Left kidney (tissue), 2 donors: ENCODE data around the gene ANKRD55. TPM values are rescaled to one million over a fixed set of nuclear protein-coding genes. Genes with fewer than 3 reads are reported as not detected.
"Not testable (repeated sequence)": the region's sequence is repeated elsewhere in the genome, so short reads cannot be mapped to it uniquely, and the experiment has no call there.

Experiments
- DNase-seq: peaks from one replicate; pipeline ENCODE4 v3.0.0-alpha.2; 2013
- polyA plus RNA-seq: library from polyadenylated mRNA; unstranded; fragments of 120-200 nt; gene quantifications from one replicate; pipeline ENCODE4 v1.2.1, GENCODE V29; 2013; ENCODE audit not compliant: insufficient read length

The ANKRD55 gene
- polyA plus RNA-seq, 1 donor: 1.1 TPM

DNA sequence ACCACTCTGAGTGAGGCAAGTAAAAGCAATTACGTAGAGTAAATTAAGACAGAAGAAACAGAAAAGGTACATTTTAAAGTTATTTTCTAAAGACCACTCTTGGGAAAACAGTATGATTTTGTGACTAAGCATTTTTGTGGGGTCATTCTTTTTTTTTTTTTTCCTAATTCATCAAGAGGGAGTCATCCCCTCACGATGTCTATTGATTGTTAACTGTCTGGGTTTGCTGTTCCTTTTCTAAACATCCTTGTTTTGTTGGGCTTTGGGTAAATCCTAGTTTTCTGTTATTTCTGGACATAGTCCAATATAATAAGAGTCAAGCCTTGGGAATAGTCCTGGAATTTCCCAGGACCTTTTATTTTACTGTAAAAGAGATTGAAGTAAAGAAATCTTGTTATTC, 63.8 kb downstream of the ANKRD55 start:
- DNase-seq: no peak

- no peak for DNase-seq
Measured at GRCh38 chr5:56168066-56168478, 65.1 kb downstream of the ANKRD55 start.

- DNase-seq: no peak
Measured at GRCh38 chr5:56167519-56167918, 65.6 kb downstream of the ANKRD55 start.

DNA sequence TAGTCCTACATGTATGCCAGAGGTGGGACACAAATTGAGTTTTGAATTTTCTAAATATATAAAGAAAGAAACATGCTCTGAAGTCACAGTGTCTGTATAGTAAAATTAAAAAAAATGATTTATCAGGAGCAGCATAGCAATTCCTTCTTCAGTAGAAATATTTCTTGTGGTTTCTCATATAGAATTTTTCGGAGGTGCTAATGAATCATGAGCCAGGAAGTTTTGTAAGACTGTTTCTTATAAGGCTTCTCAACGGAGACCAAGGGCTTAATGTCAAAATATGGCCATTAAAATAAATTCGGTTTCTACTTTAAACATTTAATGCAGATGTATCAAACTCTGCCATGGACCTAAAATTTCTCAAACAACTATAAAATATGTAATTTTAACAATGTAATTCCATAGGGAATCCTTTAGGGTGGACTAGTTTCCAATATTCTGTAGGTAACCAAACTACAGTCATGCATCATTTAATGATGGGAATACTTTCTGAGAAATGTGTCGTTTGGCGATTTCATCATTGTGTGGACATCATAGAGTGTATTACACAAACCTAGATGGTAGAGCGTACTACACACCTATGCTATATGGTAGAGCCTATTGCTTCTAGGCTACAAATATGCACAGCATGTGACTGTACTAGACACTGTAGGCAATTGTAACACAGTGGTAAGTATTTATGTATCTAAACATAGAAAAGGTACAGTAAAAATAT, 66.3 kb downstream of the ANKRD55 start:
- DNase-seq: no peak

GRCh38 chr5:56164376-56164775, 68.8 kb downstream of the ANKRD55 start:
- peak; percentile 34 for DNase-seq

DNA sequence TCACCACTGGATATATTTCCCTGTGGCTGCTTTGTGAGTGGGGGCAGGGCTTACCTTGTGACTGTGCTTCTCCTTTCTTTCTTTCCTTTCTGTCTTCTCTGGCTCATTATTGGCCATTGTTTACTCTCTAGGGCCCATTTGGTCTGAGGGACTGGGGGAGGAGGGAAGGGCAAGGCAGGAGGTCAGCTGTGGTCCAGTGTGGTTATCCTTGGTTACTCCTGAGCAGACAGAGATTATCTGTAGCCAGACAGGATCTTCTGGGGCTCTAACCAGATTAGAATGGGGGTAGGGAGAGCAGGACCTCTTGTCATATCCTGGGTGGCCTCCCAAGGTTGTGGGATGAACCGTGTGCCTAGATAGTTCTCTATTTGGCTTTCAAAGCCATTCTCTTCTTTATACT, 71.2 kb downstream of the ANKRD55 start:
- DNase-seq: no peak

- no peak for DNase-seq
Measured at GRCh38 chr5:56161439-56161823, 71.7 kb downstream of the ANKRD55 start.

DNA sequence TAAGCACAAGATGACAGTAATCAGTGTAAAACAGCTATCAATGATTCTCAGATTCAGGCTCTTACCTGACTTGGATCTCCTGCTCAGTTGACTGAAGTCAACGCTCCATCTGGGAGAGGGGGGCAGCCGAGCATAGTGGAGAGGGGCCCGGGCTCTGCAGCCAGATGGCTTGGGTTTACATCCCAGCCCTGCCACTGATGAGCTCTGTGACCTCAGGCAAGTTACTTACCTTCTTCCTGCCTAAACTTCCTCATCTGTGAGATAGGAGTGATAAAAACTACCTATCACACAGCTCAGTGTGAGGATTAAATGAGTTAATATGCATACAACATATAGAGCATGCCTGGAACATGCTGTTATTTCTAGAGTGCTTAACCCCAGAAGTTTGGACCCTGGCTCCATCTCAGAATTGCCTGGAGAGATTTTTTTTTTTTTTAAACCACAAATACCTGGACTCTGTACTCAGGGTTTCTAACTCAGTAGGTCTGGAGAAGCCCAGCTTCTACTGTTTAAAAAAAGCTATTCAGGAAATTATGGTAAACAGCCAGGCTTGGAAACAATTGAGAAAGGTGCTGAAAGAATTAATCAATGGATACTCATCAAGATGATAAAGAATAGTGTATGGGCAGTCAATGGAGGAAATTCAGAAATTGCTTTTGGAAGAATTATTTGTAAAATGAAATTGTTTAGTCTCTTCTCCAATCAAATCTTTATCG, 72.2 kb downstream of the ANKRD55 start:
- DNase-seq: no peak

DNA sequence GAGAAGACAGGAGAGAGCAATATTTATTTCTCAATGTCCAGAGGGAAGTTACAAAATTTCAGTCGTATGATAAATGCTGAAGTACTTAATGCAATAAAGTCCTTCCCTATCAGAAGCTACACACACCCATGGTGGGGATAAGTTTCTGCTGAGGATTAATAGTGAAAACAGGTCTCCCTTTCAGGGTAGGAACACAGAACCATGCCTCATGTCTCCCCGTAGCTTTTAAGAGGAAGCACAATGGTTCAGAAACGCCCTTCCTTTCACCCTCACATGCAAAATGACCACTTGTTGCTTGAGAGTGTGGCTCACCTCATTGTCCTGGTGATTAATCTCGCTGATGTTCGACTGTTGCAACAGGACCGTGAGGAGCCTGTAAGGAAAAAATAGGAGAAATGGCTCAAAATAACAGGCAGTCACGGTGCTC, 73.6 kb downstream of the ANKRD55 start:
- no peak for DNase-seq

DNA sequence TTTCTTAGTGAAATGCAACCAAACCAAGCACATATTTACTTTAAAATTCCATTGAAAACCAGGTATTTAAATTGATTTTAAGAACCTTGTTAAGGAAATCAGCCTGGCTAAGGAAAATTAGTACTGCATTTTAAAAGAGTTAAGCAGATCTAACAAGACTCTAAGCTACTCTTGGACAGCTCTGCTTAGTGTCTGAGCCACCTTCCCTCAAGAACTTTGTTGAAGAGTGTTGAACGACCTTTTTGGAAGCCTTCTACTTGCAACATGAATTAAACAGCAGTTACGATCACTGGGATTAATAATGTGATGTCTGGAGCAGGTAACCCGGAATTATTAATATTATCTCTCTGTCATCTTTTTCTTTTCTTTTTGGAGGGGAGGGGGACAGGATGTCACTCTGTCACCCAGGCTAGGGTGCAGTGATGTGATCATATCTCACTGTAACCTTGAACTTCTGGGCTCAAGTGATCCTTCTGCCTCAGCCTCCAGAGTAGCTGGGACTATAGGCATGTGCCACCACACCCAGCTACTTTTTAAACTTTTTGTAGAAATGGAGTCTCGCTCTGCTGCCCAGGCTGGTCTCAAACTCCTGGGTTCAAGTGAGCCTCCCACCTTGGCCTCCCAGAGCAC, 74.7 kb downstream of the ANKRD55 start:
- DNase-seq: no peak

GRCh38 chr5:56157191-56157621, 75.9 kb downstream of the ANKRD55 start:
- DNase-seq: not testable (repeated sequence)

DNA sequence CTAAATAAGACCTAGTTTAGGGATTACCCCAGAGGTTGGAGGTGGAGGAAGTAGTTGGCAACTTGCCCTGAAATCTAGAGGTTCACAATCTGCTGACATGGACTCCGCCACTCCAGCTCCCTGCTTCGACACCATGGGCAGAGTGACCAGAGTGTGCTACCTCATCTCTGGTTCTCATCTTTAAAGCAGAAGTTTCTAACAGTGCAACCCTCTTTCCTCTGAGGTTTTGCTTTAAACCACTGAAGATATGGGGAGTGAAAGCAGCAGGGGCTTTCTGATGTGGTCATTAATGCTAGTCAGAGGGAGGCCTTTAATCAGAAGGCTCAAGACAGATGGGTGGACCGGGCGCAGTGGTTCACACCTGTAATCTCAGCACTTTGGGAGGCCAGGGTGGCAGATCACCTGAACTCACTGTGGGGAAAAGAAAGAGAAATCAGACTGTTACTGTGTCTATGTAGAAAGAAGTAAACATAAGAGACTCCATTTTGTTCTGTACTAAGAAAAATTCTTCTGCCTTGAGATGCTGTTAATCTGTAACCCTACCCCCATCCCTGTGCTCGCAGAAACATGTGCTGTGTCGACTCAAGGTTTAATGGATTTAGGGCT, 76.4 kb downstream of the ANKRD55 start:
- not testable (repeated sequence) for DNase-seq

- no peak for DNase-seq
Measured at GRCh38 chr5:56155992-56156584, 77.0 kb downstream of the ANKRD55 start.

DNA sequence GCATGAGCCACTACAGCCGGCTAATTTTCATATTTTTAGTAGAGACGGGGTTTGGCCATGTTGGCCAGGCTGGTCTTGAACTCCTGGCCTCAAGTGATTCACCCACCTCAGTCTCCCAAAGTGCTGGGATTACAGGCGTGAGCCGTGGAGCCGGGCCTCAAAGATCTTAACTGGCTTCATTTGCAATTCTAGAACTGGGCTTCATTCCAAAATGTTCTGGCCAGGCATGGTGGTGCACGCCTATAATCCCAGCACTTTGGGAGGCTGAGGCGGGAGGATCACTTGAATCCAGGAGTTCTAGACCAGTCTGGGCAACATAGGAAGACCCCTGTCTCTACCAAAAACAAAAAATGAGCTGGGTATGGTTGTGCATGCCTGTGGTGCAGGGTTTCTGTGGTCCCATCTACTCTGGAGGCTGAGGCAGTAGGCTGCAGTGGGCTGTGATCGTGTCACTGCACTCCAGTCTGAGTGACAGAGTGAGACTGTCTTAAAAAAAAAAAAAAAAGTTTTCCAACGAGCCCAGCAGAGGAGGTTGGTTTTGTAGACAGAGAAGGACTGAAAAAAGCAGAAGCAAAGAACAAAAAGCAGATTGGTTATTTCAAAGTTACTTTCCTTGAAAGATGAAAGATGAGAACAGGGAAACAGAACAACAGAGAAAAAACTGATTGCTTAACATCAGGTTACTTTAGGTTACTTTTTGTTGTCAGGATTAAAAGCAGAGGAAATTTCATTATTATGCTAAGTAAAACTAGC, 78.2 kb downstream of the ANKRD55 start:
- no peak for DNase-seq

GRCh38 chr5:56152437-56152836, 80.7 kb downstream of the ANKRD55 start:
- no peak for DNase-seq

GRCh38 chr5:56150756-56151155, 82.4 kb downstream of the ANKRD55 start:
- DNase-seq: not testable (repeated sequence)

DNA sequence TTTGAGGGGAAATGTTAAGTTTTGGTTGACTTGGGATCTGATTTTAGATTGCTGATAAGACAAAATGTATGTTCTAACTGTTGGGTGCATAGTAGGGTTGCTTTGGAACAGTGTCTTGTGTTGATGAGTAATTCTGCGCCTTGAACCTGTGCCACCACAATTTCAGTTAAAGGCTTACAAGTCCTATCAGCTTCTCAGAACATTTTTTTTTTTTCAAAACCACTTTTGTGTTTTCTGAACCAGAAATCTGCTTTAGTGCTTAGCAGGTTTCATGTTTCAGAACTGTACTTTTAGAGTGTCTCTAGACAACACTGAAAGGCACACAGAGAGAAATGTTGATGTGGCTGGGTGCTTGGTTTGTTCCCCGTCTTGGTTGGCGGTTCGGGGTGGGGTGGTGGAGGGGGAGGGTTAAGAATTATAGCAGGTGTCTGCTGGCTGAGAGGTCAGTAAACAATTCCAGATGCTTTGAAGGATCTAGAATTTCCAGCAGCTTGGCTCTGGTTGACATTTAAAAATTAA, 84.6 kb downstream of the ANKRD55 start:
- DNase-seq: peak; percentile 72

- DNase-seq: no peak
Measured at GRCh38 chr5:56147659-56148230, 85.4 kb downstream of the ANKRD55 start.

DNA sequence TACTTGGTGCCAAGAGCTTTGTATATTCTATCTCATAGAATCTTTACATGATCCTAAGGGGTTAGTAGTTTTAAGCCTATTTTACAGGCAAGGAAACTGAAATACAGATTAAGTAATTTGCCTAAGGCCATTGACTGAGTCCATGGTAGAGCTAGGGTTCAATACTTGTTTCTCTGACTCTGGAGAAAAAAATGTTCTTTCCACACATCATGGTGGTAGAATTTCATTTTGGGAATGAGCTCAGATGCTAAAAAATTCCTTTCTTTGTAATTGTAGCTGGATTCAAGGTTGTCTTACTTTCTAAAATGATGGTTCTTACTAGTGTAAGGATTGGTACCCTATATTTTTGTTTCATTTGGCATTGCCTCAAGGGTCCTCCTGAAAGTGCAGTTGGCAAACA, 86.0 kb downstream of the ANKRD55 start:
- no peak for DNase-seq

DNA sequence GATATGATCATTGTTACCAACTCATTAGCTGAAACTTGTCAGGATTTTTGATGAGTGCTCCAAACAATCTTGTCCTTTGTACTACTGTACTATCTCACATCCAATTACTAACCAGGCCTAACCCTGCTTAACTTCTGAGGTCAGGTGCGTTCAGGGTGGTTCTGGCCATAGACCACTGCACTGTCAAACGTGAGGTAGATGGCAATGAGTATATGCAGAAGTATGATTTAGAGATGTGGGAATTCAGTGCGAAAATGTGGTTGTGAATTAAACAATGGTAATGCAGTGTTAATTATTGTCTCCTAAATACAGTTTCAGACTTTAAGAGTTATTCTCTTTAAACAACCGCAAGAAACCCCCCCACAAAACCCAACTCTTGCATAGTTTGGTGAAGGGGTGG, 86.5 kb downstream of the ANKRD55 start:
- no peak for DNase-seq

DNA sequence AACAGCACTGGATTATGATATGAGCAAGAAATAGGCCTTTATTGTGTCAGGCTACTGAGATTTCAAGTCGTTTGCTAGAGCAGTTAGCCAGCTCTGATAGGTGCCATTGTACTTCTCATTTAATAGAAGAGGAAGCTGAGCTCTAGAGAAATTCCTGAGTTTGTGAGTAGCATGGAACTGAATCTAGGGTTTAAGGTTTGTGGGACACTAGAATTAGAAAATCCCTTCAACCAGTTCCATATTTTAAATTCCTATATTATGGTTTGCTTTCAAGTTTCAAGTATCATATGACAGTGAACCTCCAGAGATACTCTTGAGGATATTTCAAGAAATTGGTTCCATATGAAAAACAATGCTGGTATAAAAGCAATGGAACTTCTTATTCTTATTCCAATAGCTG, 87.6 kb downstream of the ANKRD55 start:
- no peak for DNase-seq
